Measurements from ENCODE around the gene MTSS2.

Gene MTSS2

DNA sequence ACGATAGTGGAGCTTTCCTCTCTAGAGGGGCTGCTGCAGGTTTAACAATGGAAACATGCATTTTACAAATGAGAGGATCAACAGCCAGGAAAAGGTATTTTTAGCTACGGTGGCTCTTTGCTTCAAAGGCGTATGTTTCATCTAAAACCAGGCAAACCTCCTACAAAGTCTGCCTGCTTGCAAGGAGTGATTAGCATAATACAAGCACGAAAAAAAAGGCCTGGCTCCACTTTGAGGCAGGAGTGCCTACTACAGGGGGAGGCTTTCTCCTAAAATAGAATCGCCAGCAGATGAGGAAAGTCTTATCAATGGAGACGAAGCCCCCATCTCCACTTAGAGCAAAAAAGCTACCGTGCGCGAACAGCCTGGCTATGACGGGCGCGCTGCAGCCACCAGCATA, 27.1 kb upstream of the MTSS2 start:
- peaks cover 20% of the 10 kb centered on the region for H3K36me3 ChIP-seq
- no peak overlapping the region for H3K27ac ChIP-seq
- H3K9me3 ChIP-seq, result no peaks in the 10 kb centered on the region
- no peak overlapping the region for H3K4me3 ChIP-seq (ENCODE audit: low read depth in 1 of 2, low read length in 1 of 2)
- TF ChIP-seq, protein P1, sequence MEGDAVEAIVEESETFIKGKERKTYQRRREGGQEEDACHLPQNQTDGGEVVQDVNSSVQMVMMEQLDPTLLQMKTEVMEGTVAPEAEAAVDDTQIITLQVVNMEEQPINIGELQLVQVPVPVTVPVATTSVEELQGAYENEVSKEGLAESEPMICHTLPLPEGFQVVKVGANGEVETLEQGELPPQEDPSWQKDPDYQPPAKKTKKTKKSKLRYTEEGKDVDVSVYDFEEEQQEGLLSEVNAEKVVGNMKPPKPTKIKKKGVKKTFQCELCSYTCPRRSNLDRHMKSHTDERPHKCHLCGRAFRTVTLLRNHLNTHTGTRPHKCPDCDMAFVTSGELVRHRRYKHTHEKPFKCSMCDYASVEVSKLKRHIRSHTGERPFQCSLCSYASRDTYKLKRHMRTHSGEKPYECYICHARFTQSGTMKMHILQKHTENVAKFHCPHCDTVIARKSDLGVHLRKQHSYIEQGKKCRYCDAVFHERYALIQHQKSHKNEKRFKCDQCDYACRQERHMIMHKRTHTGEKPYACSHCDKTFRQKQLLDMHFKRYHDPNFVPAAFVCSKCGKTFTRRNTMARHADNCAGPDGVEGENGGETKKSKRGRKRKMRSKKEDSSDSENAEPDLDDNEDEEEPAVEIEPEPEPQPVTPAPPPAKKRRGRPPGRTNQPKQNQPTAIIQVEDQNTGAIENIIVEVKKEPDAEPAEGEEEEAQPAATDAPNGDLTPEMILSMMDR (IDR thresholded peaks at IDR 0.05), result no peak
- H3K27me3 ChIP-seq, result no peaks in the 10 kb centered on the region
- H3K4me1 ChIP-seq (ENCODE audit: control insufficient read depth in 1 of 2, insufficient read depth in 1 of 2, low read depth in 1 of 2, low read length in 1 of 2), result no peaks in the 10 kb centered on the region

DNA sequence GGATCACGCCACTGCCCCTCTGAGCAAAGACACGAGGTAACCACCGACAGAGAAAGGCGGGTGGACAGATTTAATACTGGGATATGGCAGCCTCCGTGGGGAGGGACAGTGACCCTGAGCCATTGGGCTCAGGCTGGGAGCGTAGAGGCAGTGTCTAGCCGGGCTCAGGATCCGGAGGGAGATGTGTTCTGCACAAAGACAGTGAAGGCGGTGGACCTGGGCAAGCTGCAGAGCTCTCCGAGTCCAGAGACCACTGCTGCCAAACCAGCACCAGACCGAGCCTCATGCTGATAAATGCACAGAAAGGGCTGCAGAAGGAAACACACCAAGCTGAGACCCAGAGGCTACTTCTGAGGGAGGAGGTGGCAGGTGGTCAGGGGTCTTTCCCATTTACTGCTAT, 26.5 kb upstream of the MTSS2 start:
- Histone ChIP-seq H3K36me3 (peaks cover 21% of the 10 kb centered on the region), H3K27ac (no peak overlapping the region), H3K27me3 (no peaks in the 10 kb centered on the region), H3K4me1 (ENCODE audit: control insufficient read depth in 1 of 2, insufficient read depth in 1 of 2, low read depth in 1 of 2, low read length in 1 of 2) (no peaks in the 10 kb centered on the region), H3K4me3 (ENCODE audit: low read depth in 1 of 2, low read length in 1 of 2) (no peak overlapping the region), H3K9me3 (no peaks in the 10 kb centered on the region)
- TF ChIP-seq, protein P1 (IDR thresholded peaks at IDR 0.05), result no peak

DNA sequence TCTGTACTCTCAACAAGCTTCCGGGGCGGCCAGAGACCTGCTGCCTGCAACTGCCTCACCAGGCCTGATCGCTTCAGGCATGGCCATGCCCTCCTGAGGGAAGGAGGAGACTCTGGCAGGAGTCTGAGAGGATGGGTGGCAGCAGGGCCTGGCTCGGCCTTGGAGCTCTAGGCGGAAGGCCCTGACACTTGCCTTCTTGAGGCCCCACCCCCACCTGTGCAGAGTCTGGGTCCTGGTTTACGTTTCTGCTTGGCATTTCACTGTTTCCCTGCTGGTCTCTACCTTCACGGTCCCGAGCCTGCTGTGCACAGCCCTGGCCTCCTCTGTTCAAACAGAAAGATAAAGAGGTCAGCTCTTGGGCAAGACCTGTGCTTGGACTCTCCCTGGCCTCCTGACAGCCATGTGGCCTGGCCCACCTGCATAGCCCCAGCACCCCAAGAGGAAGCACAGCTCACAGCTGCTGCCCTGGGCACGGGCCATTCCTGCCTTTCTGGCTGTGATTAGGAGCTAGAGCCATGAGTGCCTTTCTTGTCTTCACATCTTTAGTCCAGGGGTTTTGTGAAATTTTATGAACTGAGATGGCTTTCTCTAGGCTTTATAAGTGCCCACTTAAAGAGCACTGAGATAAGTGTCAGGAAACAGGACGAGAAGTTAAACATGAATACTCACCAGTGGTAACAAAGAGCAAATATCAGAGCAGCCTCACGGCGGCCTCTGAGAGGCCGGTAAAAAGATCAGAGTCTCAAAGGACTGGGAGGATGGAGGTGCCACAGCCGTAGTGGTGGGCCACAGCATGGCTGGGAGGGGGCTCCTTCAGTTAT, 25.6 kb upstream of the MTSS2 start:
- Histone ChIP-seq H3K27ac (no peak overlapping the region), H3K4me1 (ENCODE audit: control insufficient read depth in 1 of 2, insufficient read depth in 1 of 2, low read depth in 1 of 2, low read length in 1 of 2) (no peaks in the 10 kb centered on the region), H3K36me3 (peaks cover 21% of the 10 kb centered on the region), H3K27me3 (no peaks in the 10 kb centered on the region), H3K4me3 (ENCODE audit: low read depth in 1 of 2, low read length in 1 of 2) (no peak overlapping the region), H3K9me3 (no peaks in the 10 kb centered on the region)
- TF ChIP-seq, protein P1 (IDR thresholded peaks at IDR 0.05), result no peak

DNA sequence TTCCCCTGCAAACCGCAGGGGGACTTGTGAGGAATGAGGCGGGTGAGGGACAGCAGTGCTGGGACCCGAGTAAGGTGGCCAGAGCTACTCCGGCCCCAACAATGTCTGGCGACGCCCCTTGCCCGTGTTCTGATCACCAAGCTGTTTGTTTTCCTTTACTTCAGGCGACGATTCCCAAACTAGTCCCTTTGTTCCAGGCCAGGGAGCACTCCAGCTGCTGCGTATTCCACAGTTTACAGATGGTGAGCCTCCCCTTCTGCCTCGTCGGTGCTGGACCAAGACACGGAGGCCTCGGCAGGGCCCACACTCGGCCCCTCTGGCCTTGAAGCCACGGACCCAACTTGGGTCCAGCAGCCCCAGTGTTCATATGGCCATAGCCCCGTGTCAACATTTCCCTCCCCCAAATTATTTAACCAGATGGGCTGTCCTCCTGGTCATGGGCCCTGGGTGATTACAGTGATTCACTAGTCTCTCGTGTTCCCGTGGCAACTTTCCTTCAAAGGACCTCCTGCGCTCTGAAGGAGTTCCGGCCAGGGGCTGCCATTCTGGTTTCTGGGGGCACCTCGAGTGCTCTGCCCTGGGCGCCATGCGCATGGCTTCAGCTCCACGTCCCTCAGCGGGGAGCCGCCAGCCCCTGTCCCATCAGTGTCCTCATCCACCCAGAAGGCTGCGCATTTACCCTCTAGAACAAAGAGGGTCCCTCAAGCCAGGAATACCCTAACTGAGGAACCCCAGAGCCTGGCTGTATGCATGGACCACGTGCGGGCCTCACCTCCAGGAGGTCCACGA, 24.8 kb upstream of the MTSS2 start:
- H3K4me1 ChIP-seq (ENCODE audit: control insufficient read depth in 1 of 2, insufficient read depth in 1 of 2, low read depth in 1 of 2, low read length in 1 of 2), result no peaks in the 10 kb centered on the region
- peaks cover 21% of the 10 kb centered on the region for H3K36me3 ChIP-seq
- no peak overlapping the region for H3K4me3 ChIP-seq (ENCODE audit: low read depth in 1 of 2, low read length in 1 of 2)
- no peak overlapping the region for H3K27ac ChIP-seq
- no peaks in the 10 kb centered on the region for H3K27me3 ChIP-seq
- TF ChIP-seq, protein P1 (IDR thresholded peaks at IDR 0.05), result no peak
- H3K9me3 ChIP-seq, result no peaks in the 10 kb centered on the region

DNA sequence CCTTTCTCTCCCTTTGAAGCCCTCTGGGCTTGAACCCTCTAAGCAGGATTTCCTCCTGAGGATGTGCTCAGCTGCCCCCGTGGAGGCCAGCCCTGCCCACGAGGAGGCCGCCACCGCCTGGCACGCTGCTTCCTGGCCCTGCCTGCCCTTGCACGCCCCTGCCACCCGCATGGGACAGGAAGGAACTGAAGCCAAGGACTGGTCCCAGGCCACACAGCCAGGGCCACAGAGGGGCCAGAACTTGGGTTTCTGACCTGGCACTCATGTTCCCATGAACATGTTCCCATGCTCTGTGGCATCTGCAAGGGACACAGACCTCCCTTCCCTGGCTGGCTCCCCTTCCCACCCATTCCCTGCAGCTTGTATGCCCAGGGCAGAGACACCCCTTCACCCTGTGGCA, 24.1 kb upstream of the MTSS2 start:
- Histone ChIP-seq H3K4me3 (ENCODE audit: low read depth in 1 of 2, low read length in 1 of 2) (no peak overlapping the region), H3K36me3 (peaks cover 21% of the 10 kb centered on the region), H3K27me3 (no peaks in the 10 kb centered on the region), H3K9me3 (no peaks in the 10 kb centered on the region), H3K4me1 (ENCODE audit: control insufficient read depth in 1 of 2, insufficient read depth in 1 of 2, low read depth in 1 of 2, low read length in 1 of 2) (no peaks in the 10 kb centered on the region), H3K27ac (no peak overlapping the region)
- TF ChIP-seq, protein P1 (IDR thresholded peaks at IDR 0.05), result no peak

Data from neutrophil (primary cell).